Left lung (tissue), 10 donors: ENCODE measurements around the gene C1QTNF8. TPM values are rescaled to one million over a fixed set of nuclear protein-coding genes. Genes with fewer than 3 reads are reported as not detected.

ENCODE experiments used
- ATAC-seq: fragments of 200-7000 bp; cut with Tn5 transposase; one replicate; pipeline ENCODE4 v1.9.1; 2020; ENCODE audit warnings: moderate library complexity
- DNase-seq, 4 donors: peaks; one replicate each; pipeline ENCODE4 v3.0.0-alpha.2; 2013 to 2020
- H3K27ac ChIP-seq, 2 donors: fragments of 200-600 bp; sonication (generic) in 1 of 2; one replicate each; pipeline versions ENCODE4 v1.5.0 to v1.8.0; 2020 to 2021
- H3K27me3 ChIP-seq, 2 donors: fragments of 200-600 bp; sonication (generic) in 1 of 2; one replicate each; pipeline versions ENCODE4 v1.5.0 to v1.8.0; 2020 to 2021
- H3K36me3 ChIP-seq, 2 donors: fragments of 200-600 bp; sonication (generic) in 1 of 2; one replicate each; pipeline versions ENCODE4 v1.5.0 to v1.8.0; 2020 to 2021
- H3K4me1 ChIP-seq, 2 donors: fragments of 200-600 bp; one replicate each; pipeline ENCODE4 v1.8.0; 2021
- H3K4me3 ChIP-seq, 2 donors: fragments of 200-600 bp; sonication (generic) in 1 of 2; one replicate each; pipeline versions ENCODE4 v1.5.0 to v1.8.0; 2020 to 2021; ENCODE audit warnings: mild to moderate bottlenecking in 1 of 2
- H3K9me3 ChIP-seq, 2 donors: fragments of 200-600 bp; sonication (generic) in 1 of 2; one replicate each; pipeline versions ENCODE4 v1.5.0 to v1.8.0; 2020 to 2021
- CTCF ChIP-seq, 2 donors: fragments of 200-600 bp; sonication (generic) in 1 of 2; IDR thresholded peaks; one replicate each; pipeline versions ENCODE4 v1.5.0 to v1.8.0; 2021; ENCODE audit warnings: antibody characterized with exemption in 2 of 2
- intact Hi-C, 2 donors: fragments of 100-400 bp; cut with DNase I; formaldehyde crosslinking; loops; one replicate each; pipeline versions ENCODE4 v1.11.2 to v1.14.2; 2022
- polyA plus RNA-seq, 6 donors: library from polyadenylated mRNA; unstranded; fragments of 120-200 nt; gene quantifications; one replicate each; pipeline ENCODE4 v1.2.1, GENCODE V29; 2013; ENCODE audit not compliant: insufficient read length in 6 of 6
- total RNA-seq, 2 donors: library from RNA; stranded (reverse); fragmentation: NEBNext Ultra II Directional; extraction: Animal tissue kit (Norgen Biotek cat#: 25700); gene quantifications; one replicate each; pipeline ENCODE4 v1.2.1, GENCODE V29; 2021
- donor health status: DM: no; HTN: yes; CAD: no.
- donor health status: DM: no; HTN: no; CAD: no.

Gene C1QTNF8
- total and polyA plus RNA-seq, 8 donors = 0.10 to 0.23 (median 0.10) TPM; not detected in 5

DNA sequence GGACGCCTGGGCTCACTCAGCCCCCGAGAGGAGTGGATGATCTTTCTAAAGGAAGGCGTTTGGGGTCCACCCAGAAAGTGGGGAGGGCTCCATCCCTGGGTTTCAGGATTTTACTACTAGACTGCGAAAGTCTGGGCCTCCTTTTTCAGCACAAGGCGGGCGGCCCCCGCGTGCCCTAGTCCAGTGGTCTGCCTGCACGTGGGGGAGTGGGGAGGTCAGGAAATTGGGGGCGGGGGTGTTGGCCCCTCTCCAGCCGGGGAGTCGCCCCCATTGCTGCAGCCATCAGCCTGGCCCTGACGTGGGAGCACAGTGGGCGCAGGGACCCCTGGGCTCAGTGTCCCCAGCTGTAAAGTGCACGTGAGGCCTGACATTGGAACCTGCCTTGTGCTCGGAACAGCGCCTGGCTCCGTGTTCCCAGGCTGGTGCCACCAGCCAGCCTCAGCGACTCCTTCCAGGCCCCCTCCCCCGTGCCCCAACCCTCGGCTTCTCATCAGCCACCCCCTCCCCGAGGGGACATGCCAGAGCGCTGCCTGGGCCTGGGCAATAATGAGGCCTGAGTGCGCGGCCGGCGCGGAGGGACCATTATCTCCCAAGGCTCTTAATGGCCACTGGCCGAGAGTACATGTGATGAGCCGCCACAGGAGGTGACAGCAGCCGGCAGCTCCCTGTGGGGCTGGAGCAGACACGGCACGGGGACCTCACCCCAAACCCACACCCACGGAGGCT, 2.4 kb upstream of the C1QTNF8 start:
- DNase-seq (no peak), ATAC-seq (no peak)
- Histone ChIP-seq H3K4me1 (peaks cover 0 to 3% of the 10 kb centered on the region in 2 donors), H3K27ac (no peak overlapping the region), H3K9me3 (no peaks in the 10 kb centered on the region), H3K36me3 (no peaks in the 10 kb centered on the region), H3K27me3 (peaks cover 6 to 96% of the 10 kb centered on the region in 2 donors), H3K4me3 (no peak overlapping the region)
- intact Hi-C loops = no loop called here
- TF ChIP-seq CTCF (IDR thresholded peaks at IDR 0.05) = no peak

GRCh38 chr16:1097800-1098199, 1.8 kb upstream of the C1QTNF8 start:
- Histone ChIP-seq H3K27ac (no peak overlapping the region), H3K27me3 (peaks cover 2 to 92% of the 10 kb centered on the region in 2 donors)
- no peak for DNase-seq

GRCh38 chr16:1097156-1097555, 1.1 kb upstream of the C1QTNF8 start:
- DNase-seq (no peak), ATAC-seq (no peak)
- no peaks in the 10 kb centered on the region for H3K9me3 ChIP-seq
- intact Hi-C loops = no loop called here
- H3K4me1 ChIP-seq = no peaks in the 10 kb centered on the region
- no peak overlapping the region for H3K4me3 ChIP-seq
- no peak overlapping the region for H3K27ac ChIP-seq
- no peaks in the 10 kb centered on the region for H3K36me3 ChIP-seq
- H3K27me3 ChIP-seq = peaks cover 2 to 88% of the 10 kb centered on the region in 2 donors
- TF ChIP-seq CTCF (IDR thresholded peaks at IDR 0.05) = no peak

More at GRCh38 chr16:1097800-1098199, 1.8 kb upstream of the C1QTNF8 start:
- Histone ChIP-seq H3K4me1 (no peaks in the 10 kb centered on the region), H3K9me3 (no peaks in the 10 kb centered on the region), H3K4me3 (no peak overlapping the region), H3K36me3 (no peaks in the 10 kb centered on the region)
- TF ChIP-seq CTCF (IDR thresholded peaks at IDR 0.05) = no peak
- intact Hi-C loops = no loop called here
- ATAC-seq = no peak

- TF ChIP-seq CTCF (IDR thresholded peaks at IDR 0.05) = no peak
- peaks cover 2 to 88% of the 10 kb centered on the region in 2 donors for H3K27me3 ChIP-seq
- H3K4me3 ChIP-seq = no peak overlapping the region
- no peaks in the 10 kb centered on the region for H3K4me1 ChIP-seq
- no peak overlapping the region for H3K27ac ChIP-seq
- H3K36me3 ChIP-seq = no peaks in the 10 kb centered on the region
- intact Hi-C loops = no loop called here
- ATAC-seq = no peak
- no peaks in the 10 kb centered on the region for H3K9me3 ChIP-seq
- no peak for DNase-seq
Observed at GRCh38 chr16:1095450-1096168, 435 bp downstream of the C1QTNF8 start.
